ENCODE measurements around the gene INPP5F. TPM values are rescaled to one million over a fixed set of nuclear protein-coding genes. Genes with fewer than 3 reads are reported as not detected.

INPP5F gene
- polyA plus RNA-seq, 5 donors, result 31.6 to 50.5 (median 40.6) TPM

GRCh38 chr10:119737823-119738222, 12.0 kb downstream of the INPP5F start:
- no peak for DNase-seq

GRCh38 chr10:119738962-119739361, 13.1 kb downstream of the INPP5F start:
- no peak for DNase-seq

- no peak for DNase-seq
Observed at GRCh38 chr10:119740096-119740495, 14.2 kb downstream of the INPP5F start.

DNA sequence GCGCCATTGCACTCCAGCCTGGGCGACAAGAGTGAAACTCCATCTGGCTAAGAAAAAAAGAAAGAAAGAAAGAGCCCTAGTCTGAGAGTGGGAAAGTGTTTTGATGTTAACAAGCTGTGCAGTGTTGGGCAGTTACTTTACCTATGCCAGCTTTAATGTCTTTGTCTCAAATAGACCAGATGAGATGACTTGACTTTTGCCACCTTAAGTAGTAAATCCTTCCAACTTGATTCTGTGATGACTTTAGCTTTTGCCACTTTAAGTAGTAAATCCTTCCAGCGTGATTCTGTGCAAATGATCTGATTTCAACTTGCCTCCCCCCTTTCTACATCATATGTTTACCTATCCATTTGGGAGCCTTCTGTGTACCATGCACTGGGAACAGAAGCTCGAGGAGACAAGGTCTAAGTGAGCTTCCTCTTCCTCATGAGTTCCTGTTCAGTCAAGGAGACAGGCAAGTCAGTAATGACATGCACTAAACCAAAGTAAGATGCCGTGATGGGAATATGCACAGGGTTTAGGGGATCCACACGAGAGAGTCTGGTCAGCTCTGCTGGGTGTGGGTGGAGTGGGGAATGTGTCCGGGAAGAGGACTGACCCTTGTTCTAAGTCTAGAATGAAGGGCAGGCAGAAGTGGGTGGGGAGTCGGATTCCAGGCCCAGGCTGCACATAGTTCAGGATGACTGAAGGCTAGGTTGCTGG, 17.2 kb downstream of the INPP5F start:
- no peak for DNase-seq

DNA sequence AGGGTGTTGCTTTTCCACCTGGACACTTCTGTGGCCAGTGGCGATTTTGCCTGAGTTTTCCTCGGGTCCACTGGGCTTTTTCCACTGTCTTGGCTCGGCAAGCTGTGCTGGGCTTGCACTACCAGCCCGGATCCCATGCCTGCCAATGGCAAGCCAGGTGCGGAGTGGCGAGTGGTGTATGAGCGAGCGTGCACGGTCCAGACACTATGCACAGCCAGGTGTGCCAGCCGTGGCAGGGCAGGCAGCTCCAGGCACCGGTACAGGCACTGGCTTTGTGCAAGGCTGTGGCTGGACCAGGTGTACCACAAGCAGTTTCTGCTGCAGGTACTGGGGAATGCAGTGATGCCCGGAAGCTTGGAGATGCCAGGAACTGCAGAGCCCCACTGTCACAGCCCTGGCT, 22.1 kb downstream of the INPP5F start:
- no peak for DNase-seq

DNA sequence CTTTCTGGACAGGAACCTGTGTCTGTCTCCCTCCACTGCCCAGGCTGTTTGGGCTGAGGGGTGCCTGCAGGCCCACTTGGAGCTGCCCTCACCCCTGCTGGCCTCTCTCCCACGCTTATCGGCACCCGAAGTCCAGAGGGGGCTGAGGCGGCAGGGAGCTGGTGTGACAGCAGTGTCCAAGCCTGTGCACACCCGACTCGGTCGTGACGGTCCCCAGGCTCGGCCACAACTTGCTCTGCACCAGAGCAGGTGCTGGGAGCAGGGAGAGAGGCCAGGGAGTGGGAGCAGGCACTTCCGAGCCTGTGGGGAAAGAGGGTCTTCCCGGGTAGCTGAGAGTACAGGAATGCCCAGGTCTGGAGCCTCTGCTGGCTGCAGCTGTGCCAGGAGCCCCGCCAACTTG, 23.0 kb downstream of the INPP5F start:
- DNase-seq, result no peak

GRCh38 chr10:119749455-119749854, 23.6 kb downstream of the INPP5F start:
- no peak for DNase-seq

GRCh38 chr10:119750391-119751230, 24.8 kb downstream of the INPP5F start:
- DNase-seq, result peak; percentile 59 to 77

- no peak for DNase-seq
Observed at GRCh38 chr10:119753309-119753708, 27.5 kb downstream of the INPP5F start.

- DNase-seq, result no peak
Observed at GRCh38 chr10:119754085-119754484, 28.2 kb downstream of the INPP5F start.

DNA sequence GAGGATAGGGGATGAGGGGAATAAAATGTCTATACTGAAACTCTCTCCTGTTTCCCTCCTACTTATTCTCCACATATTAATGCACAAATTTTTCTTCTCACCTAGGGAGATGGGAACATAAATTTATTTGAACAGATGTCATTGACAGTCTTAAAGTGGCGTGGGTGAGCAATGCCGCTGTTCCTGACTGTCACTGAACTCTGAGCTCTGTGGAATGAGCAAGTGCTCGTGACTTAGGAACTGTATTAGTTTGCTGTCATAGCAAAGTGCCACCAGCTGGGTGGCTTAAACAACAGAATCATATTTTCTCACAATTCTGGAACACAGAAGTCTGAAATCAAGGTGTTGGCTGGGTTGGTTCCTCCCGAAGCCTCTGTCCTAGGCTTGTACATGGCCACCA, 29.1 kb downstream of the INPP5F start:
- no peak for DNase-seq

GRCh38 chr10:119755446-119755845, 29.6 kb downstream of the INPP5F start:
- no peak for DNase-seq

GRCh38 chr10:119758448-119759195, 32.8 kb downstream of the INPP5F start:
- DNase-seq, result no peak

DNA sequence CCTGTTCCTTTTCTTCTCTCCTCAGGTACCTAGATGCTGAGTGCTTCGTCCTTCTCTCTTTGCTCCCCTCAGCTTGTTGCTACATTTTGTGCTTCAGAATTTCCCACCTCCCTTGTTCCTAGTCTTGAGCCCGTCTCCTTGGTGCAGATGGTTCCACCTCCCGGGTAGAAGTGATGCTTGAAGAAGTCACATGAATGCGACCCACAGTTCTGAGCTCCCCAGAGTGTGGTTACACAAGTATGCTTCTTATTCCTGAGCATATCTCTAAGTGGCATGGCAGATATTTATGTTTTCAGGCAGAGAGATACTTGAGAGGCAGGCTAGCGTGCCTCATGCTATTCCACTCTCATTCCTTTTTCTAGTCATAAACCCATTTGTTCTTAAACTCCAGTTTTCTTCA, 34.0 kb downstream of the INPP5F start:
- peak in 1 of 2 donors; percentile 9 for DNase-seq

- no peak for DNase-seq
Observed at GRCh38 chr10:119761106-119761505, 35.3 kb downstream of the INPP5F start.

GRCh38 chr10:119762035-119762434, 36.2 kb downstream of the INPP5F start:
- DNase-seq, result no peak

DNA sequence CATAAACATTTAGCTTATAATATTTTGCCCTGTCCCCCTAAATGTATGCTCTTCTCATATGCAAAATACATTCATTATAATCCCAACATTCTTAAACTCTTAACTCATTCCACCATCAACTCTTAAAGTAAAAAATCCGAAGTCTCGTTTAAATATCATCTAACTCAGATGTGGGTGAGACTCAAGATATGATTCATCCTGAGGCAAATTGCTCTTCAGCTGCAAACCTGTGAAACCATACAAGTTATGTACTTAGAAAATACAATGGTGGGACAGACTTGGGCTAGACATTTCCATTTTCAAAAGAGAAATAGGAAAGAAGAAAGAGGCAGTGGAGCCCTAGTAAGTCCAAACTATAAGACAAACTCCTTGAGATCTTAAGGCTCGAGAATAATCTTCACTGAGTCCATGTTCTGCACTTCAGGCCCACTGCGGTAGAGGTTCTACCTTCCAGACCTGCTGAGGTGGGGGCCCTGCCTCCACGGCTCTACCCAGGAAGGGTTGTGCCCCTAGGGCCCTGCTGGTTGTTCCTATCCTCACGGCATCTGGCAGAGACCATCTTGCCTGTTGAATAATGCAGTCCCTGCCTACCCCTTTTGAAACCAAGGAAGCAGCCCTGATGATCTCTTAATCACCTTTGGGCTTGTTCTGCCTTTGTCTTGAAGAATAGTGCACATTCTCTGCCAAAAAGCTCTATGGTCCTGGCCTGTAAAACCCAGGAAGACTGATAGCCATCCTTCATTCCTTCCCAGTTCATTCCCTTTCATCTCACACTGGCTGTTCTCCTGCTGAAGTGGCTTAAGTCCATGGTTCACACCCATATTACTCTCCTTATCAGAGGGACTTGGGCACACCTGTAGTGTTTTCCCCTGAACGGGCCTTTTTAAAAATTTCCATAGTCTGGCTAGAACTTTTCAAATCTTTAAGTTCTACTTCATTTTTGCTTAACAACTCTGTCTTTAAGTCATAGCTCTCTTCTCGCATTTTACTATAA, 37.3 kb downstream of the INPP5F start:
- no peak for DNase-seq

DNA sequence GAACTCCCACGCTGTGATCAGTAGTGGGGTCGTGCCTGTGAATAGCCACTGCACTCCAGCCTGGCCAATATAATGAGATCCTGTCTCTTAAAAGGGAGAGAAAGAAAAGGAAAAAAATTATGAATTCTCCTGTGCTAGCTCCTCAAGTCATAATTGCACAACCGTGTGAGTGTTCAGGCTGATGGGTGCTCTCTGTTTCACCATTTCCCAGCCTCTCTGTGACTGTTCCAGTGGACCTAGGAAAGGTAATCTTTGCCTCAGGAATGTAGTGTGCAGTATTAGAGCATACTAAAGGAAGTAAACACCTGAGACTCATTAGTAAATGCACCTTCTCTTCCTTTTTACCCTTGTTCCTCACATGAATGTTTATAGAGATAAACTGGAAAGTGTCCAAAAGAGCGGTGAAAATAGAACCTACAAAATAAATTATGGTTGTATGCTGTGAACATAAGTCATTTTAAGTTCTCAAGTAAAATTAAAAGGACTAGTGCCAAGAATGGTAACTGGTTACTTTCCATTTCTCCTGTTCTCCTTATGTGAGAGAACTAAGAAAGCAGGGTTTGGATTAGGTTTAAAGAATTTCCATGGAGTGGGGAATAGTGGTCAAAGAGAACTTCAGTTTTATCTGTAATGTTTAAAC, 42.7 kb downstream of the INPP5F start:
- DNase-seq, result no peak

DNA sequence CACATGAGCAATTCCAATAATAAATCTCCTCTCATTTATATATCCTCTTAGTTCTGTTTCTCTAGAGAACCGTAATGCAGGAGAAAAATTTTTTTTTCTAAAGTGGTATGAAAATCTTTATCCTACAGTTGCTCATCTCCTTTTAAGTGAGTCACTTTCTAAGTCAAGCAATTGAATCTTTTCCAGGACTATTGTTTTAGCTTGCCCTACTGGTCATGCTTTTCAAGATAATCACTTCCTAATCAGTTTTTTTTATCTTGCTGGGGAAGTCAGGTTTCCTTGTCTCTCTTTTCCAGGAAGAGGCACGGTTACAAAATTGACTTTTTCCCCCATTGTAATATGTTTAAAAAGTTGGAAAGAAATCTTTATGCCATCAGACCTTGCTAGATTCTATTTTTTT, 44.0 kb downstream of the INPP5F start:
- no peak for DNase-seq

GRCh38 chr10:119770928-119771327, 45.1 kb downstream of the INPP5F start:
- no peak for DNase-seq

GRCh38 chr10:119772334-119772733, 46.5 kb downstream of the INPP5F start:
- DNase-seq, result no peak

All from right lung (tissue), 5 donors.